MM.1S (cell line): ENCODE results near the gene PRPF31.

Experiments
- DNase-seq: peaks from one replicate; pipeline ENCODE4 v3.0.0-alpha.2; 2015
- H2AFZ ChIP-seq: fragments of 300-600 bp; sonication (generic); 2 replicates; pipeline ENCODE4 v1.6.0; 2016; ENCODE audit warnings: antibody characterized with exemption, low read length
- H3F3A ChIP-seq: fragments of 300-600 bp; sonication (generic); 2 replicates; pipeline ENCODE4 v1.6.1; 2016; ENCODE audit warnings: mild to moderate bottlenecking, antibody characterized with exemption, low read length, moderate library complexity, mixed read lengths; ENCODE audit not compliant: insufficient read depth
- H3K27ac ChIP-seq: fragments of 300-600 bp; sonication (generic); 2 replicates; pipeline ENCODE4 v1.5.1; 2016; ENCODE audit warnings: mild to moderate bottlenecking, low read length
- H3K27me3 ChIP-seq: fragments of 300-600 bp; sonication (generic); replicated peaks from 2 replicates; pipeline ENCODE4 v1.6.0; 2016; ENCODE audit warnings: low read length; ENCODE audit not compliant: insufficient read depth
- H3K36me3 ChIP-seq: fragments of 300-600 bp; sonication (generic); replicated peaks from 2 replicates; pipeline ENCODE4 v1.6.1; 2016; ENCODE audit warnings: mild to moderate bottlenecking, low read length, mixed read lengths; ENCODE audit not compliant: insufficient read depth
- H3K4me1 ChIP-seq: fragments of 300-600 bp; sonication (generic); 2 replicates; pipeline ENCODE4 v1.6.1; 2016; ENCODE audit warnings: low read length, mixed read lengths
- H3K4me2 ChIP-seq: fragments of 300-600 bp; sonication (generic); 2 replicates; pipeline ENCODE4 v1.6.0; 2016; ENCODE audit warnings: low read depth, low read length
- H3K4me3 ChIP-seq: fragments of 300-600 bp; sonication (generic); 2 replicates; pipeline ENCODE4 v1.5.1; 2016; ENCODE audit warnings: low read length, mixed read lengths
- H3K79me2 ChIP-seq: fragments of 300-600 bp; sonication (generic); 2 replicates; pipeline ENCODE4 v1.6.1; 2016; ENCODE audit warnings: mixed run types, low read length, mixed read lengths
- H3K9ac ChIP-seq: fragments of 300-600 bp; sonication (generic); 2 replicates; pipeline ENCODE4 v1.6.1; 2016; ENCODE audit warnings: low read length, mixed read lengths
- H3K9me2 ChIP-seq: fragments of 300-600 bp; sonication (generic); replicated peaks from 2 replicates; pipeline ENCODE4 v1.6.1; 2016; ENCODE audit warnings: mild to moderate bottlenecking, low read length, mixed read lengths; ENCODE audit not compliant: insufficient read depth
- H3K9me3 ChIP-seq: fragments of 300-600 bp; sonication (generic); replicated peaks from 2 replicates; pipeline ENCODE4 v1.6.1; 2016; ENCODE audit warnings: mild to moderate bottlenecking, low read length, mixed read lengths; ENCODE audit not compliant: insufficient read depth
- H4K20me1 ChIP-seq: fragments of 300-600 bp; sonication (generic); 2 replicates; pipeline ENCODE4 v1.6.1; 2016; ENCODE audit warnings: mild to moderate bottlenecking, low read length, moderate library complexity, mixed read lengths; ENCODE audit not compliant: insufficient read depth
- EZH2 ChIP-seq: fragments of 300-600 bp; sonication (generic); optimal IDR thresholded peaks from 2 replicates; pipeline ENCODE3; 2017; ENCODE audit warnings: low read depth, mild to moderate bottlenecking, antibody characterized with exemption, low read length, mixed read lengths
- EZH2phosphoT487 ChIP-seq: fragments of 300-600 bp; sonication (generic); IDR thresholded peaks from 2 replicates; pipeline ENCODE4 v1.6.1; 2018; ENCODE audit warnings: antibody characterized with exemption, low read length
- TF ChIP-seq, protein P1 (sequence below): fragments of 300-600 bp; sonication (generic); IDR thresholded peaks from 2 replicates; pipeline ENCODE4 v1.5.1; 2016; ENCODE audit warnings: antibody characterized with exemption, low read length, mixed read lengths

The PRPF31 gene

DNA sequence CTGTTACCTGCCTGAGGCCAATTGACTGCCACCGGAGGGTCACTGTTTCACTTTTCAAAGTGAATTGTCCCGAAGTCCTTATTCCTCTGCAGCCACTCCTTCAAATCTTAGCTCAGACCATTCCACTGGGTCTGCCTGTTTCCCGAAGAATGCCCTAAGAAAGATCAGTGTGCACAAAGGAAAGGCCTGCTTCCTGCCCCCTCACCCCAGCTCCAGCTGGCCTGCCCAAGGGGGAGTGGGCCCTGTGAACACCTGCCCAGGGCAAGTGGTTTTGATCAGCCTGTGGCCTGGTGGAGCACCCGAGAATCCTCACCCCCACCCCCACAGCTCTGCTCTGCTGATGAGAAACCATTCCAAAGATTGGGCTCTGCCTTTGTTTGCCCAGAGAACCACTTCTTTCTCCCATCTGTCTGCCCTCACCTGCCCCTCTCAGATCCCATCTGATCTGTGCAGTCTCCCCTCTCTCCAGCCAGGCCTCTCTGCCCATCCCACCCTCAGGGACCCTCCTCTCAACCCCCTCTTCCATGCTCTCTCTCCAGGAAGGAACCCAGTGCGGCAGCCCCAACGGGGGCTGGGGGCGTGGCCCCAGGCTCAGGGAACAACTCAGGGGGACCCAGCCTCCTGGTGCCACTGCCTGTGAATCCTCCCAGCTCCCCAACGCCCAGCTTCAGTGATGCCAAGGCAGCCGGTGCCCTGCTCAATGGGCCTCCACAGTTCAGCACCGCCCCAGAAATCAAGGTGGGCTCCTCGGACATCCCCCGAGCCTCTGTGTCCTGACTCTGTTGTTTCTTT is 33.7 kb downstream of the PRPF31 start:
- H4K20me1 ChIP-seq, result no peaks in the 10 kb centered on the region
- H3K9ac ChIP-seq, result no peak overlapping the region
- H2AFZ ChIP-seq, result no peak overlapping the region
- H3K4me3 ChIP-seq, result no peak overlapping the region
- no peaks in the 10 kb centered on the region for H3K9me3 ChIP-seq
- 0 out of 2 replicates have a peak, but pooled peaks cover 10% of the 10 kb centered on the region for H3F3A ChIP-seq
- peaks cover 3% of the 10 kb centered on the region for H3K79me2 ChIP-seq
- TF ChIP-seq, protein P1, sequence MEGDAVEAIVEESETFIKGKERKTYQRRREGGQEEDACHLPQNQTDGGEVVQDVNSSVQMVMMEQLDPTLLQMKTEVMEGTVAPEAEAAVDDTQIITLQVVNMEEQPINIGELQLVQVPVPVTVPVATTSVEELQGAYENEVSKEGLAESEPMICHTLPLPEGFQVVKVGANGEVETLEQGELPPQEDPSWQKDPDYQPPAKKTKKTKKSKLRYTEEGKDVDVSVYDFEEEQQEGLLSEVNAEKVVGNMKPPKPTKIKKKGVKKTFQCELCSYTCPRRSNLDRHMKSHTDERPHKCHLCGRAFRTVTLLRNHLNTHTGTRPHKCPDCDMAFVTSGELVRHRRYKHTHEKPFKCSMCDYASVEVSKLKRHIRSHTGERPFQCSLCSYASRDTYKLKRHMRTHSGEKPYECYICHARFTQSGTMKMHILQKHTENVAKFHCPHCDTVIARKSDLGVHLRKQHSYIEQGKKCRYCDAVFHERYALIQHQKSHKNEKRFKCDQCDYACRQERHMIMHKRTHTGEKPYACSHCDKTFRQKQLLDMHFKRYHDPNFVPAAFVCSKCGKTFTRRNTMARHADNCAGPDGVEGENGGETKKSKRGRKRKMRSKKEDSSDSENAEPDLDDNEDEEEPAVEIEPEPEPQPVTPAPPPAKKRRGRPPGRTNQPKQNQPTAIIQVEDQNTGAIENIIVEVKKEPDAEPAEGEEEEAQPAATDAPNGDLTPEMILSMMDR, result no peak
- no peak for TF ChIP-seq EZH2phosphoT487
- TF ChIP-seq EZH2, result no peak
- no peaks in the 10 kb centered on the region for H3K4me1 ChIP-seq
- peaks cover 11% of the 10 kb centered on the region for H3K36me3 ChIP-seq
- no peak overlapping the region for H3K4me2 ChIP-seq
- H3K9me2 ChIP-seq, result no peaks in the 10 kb centered on the region
- no peak overlapping the region for H3K27ac ChIP-seq
- H3K27me3 ChIP-seq, result no peaks in the 10 kb centered on the region
- no peak for DNase-seq

DNA sequence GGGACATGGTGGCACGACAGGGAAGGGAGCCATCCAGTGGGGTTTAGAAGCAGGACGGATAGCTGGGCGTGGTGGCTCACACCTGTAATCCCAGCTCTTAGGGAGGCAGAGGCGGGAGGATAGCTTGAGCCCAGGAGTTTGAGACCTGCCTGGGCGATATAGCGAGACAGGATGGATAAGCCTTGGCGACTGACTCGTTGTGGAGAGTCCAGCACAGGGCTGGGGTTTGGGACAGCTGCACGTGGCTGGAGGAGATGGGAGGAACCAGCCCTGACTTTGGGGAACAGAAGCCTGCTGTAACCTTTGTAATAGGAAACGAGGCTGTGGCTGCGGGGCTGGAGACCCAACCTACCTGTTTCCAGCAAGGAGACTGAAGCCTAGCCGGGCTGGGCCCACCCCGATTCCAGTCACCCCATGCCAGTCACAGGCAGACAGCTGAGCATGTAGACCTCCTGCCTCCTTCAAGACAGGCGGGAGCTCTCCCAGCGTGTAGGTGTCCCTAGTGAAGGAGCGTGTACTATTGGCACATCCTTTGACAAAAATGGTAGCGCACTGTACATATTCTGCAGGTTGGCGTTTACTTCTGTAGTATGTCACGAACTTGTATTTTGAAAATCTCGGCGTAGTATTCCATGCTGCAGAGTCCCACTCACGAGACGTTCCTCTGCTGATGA is 35.9 kb downstream of the PRPF31 start:
- Histone ChIP-seq H3K9me2 (no peaks in the 10 kb centered on the region), H3K27me3 (no peaks in the 10 kb centered on the region), H3K27ac (no peak overlapping the region), H3K4me1 (no peaks in the 10 kb centered on the region), H4K20me1 (no peaks in the 10 kb centered on the region), H3K79me2 (peaks cover 6% of the 10 kb centered on the region; the same call in 1 of the 2 replicates), H3K9ac (no peak overlapping the region), H3F3A (0 out of 2 replicates have a peak, but pooled peaks cover 11% of the 10 kb centered on the region), H3K4me2 (no peak overlapping the region), H2AFZ (no peak overlapping the region), H3K36me3 (peaks cover 11% of the 10 kb centered on the region), H3K4me3 (no peak overlapping the region), H3K9me3 (no peaks in the 10 kb centered on the region)
- no peak for DNase-seq
- TF ChIP-seq EZH2 (no peak), EZH2phosphoT487 (no peak)
- TF ChIP-seq, protein P1, result no peak

DNA sequence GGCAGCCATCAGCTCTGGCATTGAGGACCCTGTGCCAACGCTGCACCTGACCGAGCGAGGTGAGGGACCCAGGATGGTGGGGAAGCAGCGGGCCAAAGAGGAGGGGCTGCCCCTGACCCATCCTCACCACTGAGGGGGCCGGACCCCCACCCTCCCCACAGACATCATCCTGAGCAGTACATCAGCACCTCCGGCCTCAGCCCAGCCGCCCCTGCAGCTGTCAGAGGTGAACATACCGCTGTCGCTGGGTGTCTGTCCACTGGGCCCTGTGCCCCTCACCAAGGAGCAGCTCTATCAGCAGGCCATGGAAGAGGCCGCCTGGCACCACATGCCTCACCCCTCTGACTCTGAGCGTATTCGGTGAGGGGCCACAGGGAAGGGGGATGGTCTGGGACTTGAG is 36.7 kb downstream of the PRPF31 start:
- H3K4me2 ChIP-seq, result no peak overlapping the region
- TF ChIP-seq EZH2phosphoT487, result no peak
- H3K27me3 ChIP-seq, result no peaks in the 10 kb centered on the region
- no peaks in the 10 kb centered on the region for H3K9me3 ChIP-seq
- H3K4me1 ChIP-seq, result no peaks in the 10 kb centered on the region
- H3F3A ChIP-seq, result 0 out of 2 replicates have a peak, but pooled peaks cover 11% of the 10 kb centered on the region
- H3K36me3 ChIP-seq, result peaks cover 8% of the 10 kb centered on the region
- H3K9ac ChIP-seq, result no peak overlapping the region
- peaks cover 10% of the 10 kb centered on the region for H3K79me2 ChIP-seq
- H3K9me2 ChIP-seq, result no peaks in the 10 kb centered on the region
- H4K20me1 ChIP-seq, result no peaks in the 10 kb centered on the region
- H2AFZ ChIP-seq, result no peak overlapping the region
- no peak overlapping the region for H3K27ac ChIP-seq
- no peak overlapping the region for H3K4me3 ChIP-seq
- DNase-seq, result no peak
